NCI-H1105 treated with DMSO at 0.1 percent for 48 hours (cell line): ENCODE measurements around the gene GTPBP4.
"Not testable (repeated sequence)": the region's sequence is repeated elsewhere in the genome, so short reads cannot be mapped to it uniquely, and the experiment has no call there.

Experiments used
- DNase-seq: peaks from one replicate; lab custom pipeline; 2025; lab: John Stamatoyannopoulos, UW

GTPBP4 gene

DNA sequence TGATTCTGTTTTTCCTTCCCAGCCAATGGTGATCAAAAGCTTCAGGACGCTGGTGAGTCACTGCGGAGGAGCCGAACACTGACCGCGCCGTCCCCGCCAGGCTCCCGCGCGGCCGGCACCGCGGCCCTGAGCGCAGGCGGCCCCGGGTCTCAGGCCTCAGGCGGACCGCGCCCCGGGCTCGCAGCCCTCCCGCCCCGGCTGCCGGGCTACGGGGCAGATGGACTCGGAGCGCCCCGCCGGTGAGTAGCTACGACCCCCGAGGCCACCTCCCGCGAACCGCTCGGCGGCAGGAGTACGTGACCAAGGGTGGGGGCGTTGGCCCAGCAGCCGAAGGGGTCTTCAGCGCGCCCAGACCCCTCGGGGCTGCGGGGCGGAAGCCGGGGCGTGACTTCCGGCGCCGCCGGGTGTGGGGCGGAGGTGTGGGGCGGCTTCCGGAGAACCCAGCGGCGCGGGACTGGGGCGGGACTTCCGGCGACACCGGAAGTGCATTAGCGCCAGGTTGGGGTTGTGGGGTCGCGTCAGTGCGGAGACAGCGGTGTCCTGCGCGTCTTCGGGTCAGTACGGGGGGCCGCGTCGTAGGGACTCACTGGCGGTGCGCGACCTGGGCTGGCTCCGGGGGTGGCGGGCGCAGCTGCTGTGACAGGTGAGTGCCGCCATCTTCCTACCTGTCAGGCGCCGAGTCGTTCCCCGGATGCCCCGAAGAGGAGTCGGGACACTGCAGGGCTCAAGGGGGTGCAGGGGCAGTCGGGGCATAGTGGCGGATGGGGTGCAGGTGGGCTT lies 68.3 kb downstream of the GTPBP4 start, which contains the start of gene WDR37:
WDR37 (plus strand) TSS at position 60 of the 780 bp plus-strand sequence. CDS start 15,771 bp downstream, outside the sequence.
- DNase-seq: peak; percentile 55

DNA sequence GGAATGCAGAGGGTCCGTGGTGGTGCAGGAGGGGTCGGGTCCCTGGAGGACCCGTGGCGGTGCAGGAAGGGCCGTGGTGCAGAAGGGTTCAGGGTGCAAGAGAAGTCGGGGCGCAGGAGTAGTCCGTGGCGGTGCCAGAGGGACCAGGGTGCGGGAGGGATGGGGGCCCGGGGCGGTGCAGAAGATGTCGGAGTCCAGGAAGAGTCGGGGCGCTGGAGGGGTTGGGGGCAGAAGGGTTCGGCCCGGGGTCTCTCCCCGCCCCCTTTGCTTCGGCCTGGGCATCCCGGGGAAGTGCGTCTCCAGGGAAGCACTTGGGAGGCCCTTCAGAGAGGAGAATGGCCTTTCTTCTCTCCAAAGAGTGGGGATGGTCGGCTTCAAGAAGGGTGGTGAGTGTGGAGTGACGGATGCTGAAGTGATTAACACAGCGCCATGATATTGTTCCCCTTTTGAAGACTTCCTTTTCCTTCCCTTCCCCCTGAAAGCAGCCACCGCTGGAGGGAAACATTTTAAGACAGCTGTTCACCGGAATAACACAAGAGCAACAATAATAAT lies 68.9 kb downstream of the GTPBP4 start:
- no peak for DNase-seq

DNA sequence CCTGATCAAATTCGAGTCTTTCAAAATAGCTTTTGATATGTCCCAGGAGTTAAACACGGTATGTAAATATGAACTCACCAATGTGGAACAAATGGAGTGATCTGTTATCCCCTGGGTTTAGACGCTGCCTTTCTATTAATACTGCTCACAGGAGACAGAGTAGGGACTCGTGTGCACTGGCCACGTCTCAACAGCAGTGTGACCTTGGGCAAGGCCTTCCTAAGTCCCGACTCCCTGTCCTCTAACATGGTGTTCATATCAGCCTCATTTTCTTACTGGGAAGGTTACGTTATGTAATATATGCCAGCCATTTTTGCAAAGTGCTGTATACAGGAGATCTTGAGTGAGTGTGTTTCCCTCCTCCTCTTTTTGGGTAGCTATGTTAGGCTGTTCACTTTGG lies 69.8 kb downstream of the GTPBP4 start:
- no peak for DNase-seq

DNA sequence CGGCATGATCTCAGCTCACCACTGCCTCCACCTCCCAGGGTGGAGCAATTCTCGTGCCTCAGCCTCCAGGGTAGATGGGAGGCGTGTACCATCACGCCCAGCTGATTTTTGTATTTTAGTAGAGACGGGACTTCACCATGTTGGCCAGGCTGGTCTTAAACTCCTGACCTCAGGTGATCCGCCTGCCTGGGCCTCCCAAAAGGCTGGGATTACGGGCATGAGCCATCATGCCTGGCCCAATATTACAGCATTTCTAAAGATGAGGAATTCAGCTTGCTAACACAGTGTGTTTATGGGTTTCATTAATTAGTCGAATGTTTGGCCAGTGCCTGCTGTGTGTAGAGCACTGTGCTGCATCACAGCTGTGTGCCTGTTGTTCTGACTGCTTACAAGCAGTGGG lies 71.7 kb downstream of the GTPBP4 start:
- no peak for DNase-seq

DNA sequence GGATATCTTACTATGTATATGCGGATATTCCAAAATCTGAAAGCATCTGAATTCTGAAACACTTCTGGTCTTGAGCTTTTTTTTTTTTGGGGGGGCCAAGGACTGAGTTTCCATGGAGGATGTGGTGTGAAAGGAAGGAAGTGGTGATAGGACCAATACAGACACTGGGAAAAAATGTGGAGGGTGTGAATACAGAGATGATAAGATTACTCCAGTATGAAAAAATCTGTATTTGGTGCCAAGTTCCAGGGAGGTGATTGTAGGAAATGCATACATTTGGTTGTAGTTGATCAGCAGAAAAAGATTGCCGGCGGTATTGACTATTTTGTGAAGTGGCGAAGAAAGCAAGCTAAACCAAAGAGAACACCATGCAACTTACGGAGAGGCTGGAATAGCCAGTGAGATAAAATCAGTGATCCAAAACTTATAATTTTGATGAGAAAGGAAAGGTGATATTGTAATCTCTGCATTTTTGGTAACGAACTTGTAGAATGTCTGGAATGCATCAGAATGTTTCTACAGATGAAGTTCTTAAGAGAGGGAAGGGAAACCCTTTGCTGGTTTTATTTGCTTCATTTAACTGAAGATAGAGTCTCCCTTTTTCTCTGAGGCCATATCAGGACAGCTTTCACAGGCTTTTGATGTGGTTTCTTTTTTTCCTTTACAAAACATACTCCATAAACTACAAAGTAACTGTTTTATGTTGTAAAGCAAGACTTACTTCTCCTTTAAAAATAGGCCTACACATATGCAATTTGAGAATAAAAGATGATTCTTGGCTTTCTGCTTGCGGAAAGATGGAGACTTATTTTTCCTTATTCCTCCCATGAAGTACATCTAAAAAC lies 73.9 kb downstream of the GTPBP4 start:
- no peak for DNase-seq

DNA sequence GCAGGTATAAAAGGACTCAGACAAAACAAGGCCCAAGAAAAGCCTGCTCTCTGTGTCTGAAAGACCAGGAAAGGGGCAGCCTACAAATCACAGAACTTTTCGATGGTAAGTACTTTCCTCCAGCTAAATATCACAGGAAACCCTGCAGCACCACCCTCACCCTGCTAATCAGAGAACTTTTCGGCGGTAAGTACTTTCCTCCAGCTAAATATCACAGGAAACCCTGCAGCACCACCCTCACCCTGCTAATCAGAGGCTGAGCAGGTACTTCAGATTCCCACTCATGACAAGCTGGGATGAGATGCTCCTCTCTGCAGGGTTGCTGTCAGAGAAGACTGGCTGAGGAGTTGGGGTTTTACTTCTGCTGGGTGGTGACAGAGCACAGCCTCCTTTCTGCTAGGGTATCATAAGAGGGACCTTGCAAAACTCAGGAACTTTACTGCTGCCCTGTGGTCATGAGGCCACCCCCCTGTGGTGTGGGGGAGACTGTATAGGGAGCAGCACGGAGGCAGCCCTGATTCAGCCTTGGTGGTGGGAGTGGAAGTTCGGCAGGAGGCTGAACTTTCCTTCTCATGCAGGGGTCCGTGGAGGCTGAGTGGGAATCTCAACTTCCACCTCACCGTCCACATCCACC lies 75.1 kb downstream of the GTPBP4 start:
- DNase-seq: no peak

DNA sequence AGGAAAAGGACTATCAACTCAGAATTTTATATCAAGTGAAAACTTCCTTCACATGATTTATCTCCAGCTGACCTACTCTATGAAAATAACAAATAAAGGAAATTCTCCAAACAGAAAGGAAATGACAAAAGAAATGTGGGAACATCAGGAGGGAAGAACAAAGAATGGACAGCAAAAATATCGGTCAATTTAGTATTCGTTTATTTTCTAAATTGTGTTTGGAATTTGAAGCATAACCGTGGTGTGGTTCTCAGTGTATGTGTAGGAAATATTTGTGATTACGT lies 76.7 kb downstream of the GTPBP4 start:
- DNase-seq: no peak

DNA sequence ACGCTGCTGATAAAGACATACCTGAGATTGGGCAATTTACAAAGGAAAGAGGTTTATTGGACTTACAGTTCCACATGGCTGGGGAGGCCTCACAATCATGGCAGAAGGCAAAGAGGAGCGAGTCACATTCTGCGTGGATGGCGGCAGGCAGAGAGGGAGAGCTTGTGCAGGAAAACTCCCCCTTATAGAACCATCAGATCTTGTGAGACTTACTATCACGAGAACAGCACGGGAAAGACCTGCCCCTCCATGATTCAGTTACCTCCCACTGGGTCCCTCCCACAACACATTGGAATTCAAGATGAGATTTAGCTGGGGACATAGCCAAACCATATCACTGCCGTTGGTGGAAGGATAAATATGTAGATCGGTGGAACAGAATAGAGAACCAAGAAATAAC lies 78.5 kb downstream of the GTPBP4 start:
- not testable (repeated sequence) for DNase-seq

DNA sequence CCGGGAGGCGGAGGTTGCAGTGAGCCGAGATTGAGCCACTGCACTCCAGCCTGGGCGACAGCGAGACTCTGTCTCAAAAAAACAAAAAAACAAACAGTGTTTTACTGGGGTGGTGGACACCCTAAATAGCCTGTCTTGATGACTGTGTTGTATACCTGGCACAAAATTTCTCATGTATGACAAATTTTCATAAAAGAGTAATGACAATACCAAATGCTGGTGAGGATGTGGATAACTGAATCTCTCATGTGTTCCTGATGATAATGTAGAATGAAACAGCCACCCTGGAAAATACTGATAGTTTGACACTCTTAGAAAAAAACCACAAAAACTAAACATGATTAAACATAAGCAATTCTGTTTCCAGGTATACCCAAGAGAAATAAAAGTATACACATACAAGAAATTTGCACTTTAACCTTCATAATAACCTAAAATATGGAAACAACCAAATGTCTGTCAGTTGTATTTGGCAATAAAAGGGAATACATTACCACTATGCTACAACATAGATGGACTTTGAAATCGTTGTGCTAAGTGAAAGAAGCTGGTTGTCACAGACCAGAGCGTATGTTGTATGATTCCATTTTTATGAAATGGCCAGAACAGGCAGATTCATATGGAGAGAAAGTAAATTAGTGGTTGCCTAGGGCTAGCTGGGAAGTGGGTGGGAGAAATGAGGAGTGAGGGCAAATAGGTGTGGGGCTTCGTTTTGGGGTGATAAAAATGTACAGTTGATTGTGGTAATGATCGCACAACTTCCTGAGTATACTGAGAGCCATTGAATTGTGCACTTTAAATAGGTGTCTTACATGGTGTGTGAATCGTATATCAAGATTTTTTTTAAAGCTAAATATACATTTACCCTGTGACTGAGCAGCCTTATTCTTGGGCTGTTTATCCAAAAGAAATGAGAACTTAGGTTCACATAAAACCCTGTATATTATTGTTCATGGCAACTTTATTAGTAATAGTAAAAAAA lies 80.4 kb downstream of the GTPBP4 start:
- DNase-seq: no peak
